Vagina (tissue), 2 donors: Measurements from ENCODE around the gene GAB2.

Source experiments
- POLR2AphosphoS5 ChIP-seq, 2 donors: sonication (generic); formaldehyde crosslinking; IDR thresholded peaks; one replicate each; pipeline ENCODE4 v1.9.0; 2017; ENCODE audit warnings: antibody characterized with exemption in 2 of 2, mild to moderate bottlenecking in 2 of 2, low read depth in 1 of 2; ENCODE audit not compliant: insufficient read depth in 1 of 2
- TF ChIP-seq, protein P1 (sequence below), 3 experiments: fragments of 450-650 bp in 2 of 3; fragments of 200-600 bp in 1 of 3; sonication (generic) in 1 of 3; IDR thresholded peaks; one replicate each; pipeline ENCODE4 v1.5.1; 2017 to 2019; ENCODE audit warnings: antibody characterized with exemption in 3 of 3, mild to moderate bottlenecking in 2 of 3, moderate library complexity in 2 of 3

DNA sequence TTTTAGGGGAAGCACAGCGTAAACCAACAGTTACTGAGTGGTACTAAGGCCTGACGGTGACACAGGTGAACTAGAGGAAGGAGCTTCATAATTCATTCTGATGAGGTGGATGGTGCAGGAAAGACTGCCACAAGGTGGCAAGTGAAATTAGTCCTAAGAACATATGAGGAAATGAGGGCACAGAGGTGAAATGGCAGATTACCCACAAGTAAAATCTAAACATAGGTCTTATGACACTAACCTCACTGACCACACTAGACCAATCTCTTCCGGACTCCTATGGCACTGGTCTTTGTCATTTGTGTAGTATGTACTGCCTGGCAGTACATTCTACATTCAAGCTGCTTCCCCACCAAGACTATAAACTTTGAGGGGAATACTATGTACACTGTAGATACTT, 20.2 kb downstream of the GAB2 start:
- TF ChIP-seq, protein P1, sequence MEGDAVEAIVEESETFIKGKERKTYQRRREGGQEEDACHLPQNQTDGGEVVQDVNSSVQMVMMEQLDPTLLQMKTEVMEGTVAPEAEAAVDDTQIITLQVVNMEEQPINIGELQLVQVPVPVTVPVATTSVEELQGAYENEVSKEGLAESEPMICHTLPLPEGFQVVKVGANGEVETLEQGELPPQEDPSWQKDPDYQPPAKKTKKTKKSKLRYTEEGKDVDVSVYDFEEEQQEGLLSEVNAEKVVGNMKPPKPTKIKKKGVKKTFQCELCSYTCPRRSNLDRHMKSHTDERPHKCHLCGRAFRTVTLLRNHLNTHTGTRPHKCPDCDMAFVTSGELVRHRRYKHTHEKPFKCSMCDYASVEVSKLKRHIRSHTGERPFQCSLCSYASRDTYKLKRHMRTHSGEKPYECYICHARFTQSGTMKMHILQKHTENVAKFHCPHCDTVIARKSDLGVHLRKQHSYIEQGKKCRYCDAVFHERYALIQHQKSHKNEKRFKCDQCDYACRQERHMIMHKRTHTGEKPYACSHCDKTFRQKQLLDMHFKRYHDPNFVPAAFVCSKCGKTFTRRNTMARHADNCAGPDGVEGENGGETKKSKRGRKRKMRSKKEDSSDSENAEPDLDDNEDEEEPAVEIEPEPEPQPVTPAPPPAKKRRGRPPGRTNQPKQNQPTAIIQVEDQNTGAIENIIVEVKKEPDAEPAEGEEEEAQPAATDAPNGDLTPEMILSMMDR (IDR thresholded peaks at IDR 0.05): no peak
- TF ChIP-seq POLR2AphosphoS5 (IDR thresholded peaks at IDR 0.05; ENCODE audit: insufficient read depth in 1 of 2, low read depth in 1 of 2): no peak
